Tibial nerve (tissue), 4 donors: Measurements from ENCODE around the gene ZFYVE1. TPM values are rescaled to one million over a fixed set of nuclear protein-coding genes. Genes with fewer than 3 reads are reported as not detected.

Experiments
- DNase-seq, 2 donors: peaks; one replicate each; pipeline ENCODE4 v3.0.0-alpha.2; 2019; ENCODE audit warnings: low spot score in 2 of 2
- H3K27ac ChIP-seq, 4 donors: fragments of 200-600 bp; sonication (generic) in 3 of 4; one replicate each; pipeline ENCODE4 v1.5.1; 2017 to 2019; ENCODE audit warnings: mild to moderate bottlenecking in 1 of 4
- H3K27me3 ChIP-seq, 2 donors: fragments of 200-600 bp; sonication (generic) in 1 of 2; one replicate each; pipeline versions ENCODE4 v1.5.1 to v1.6.0; 2017 to 2019
- H3K36me3 ChIP-seq, 3 donors: fragments of 200-600 bp; sonication (generic); one replicate each; pipeline ENCODE4 v1.5.1; 2018 to 2019
- H3K4me1 ChIP-seq, 4 donors: fragments of 200-600 bp; sonication (generic) in 3 of 4; one replicate each; pipeline ENCODE4 v1.5.1; 2017 to 2019
- H3K4me3 ChIP-seq, 4 donors: fragments of 200-600 bp; sonication (generic) in 3 of 4; one replicate each; pipeline ENCODE4 v1.5.1; 2017 to 2019; ENCODE audit warnings: mild to moderate bottlenecking in 1 of 4, moderate library complexity in 1 of 4
- H3K9me3 ChIP-seq, 4 donors: fragments of 200-600 bp; sonication (generic) in 3 of 4; one replicate each; pipeline ENCODE4 v1.5.1; 2017 to 2019
- EP300 ChIP-seq, 2 donors: sonication (generic); formaldehyde crosslinking; IDR thresholded peaks; one replicate each; pipeline ENCODE4 v1.6.1; 2017; ENCODE audit warnings: antibody characterized with exemption in 2 of 2, mild to moderate bottlenecking in 1 of 2
- POLR2A ChIP-seq, 2 donors: fragments of 450-650 bp; IDR thresholded peaks; one replicate each; pipeline ENCODE4 v1.6.1; 2017; ENCODE audit warnings: antibody characterized with exemption in 2 of 2, mild to moderate bottlenecking in 2 of 2, moderate library complexity in 2 of 2
- WGBS, 2 donors: methylation state at CpG; one replicate each; pipeline ENCODE4 v1.1.5; 2018; 5-methylcytosine and 5-hydroxymethylcytosine counted together
- total RNA-seq, 4 donors: library from RNA; depleted of rRNA; stranded (reverse); fragments of >200 nt; gene quantifications; one replicate each; pipeline ENCODE4 v1.1.0, GENCODE V29; 2016
- TF ChIP-seq, protein P1 (sequence below), 5 experiments: fragments of 200-600 bp in 3 of 5; fragments of 450-650 bp in 2 of 5; sonication (generic) in 3 of 5; IDR thresholded peaks; one replicate each; pipeline ENCODE4 v1.5.1; 2016 to 2019; ENCODE audit warnings: antibody characterized with exemption in 5 of 5, mild to moderate bottlenecking in 3 of 5, moderate library complexity in 2 of 5

ZFYVE1 gene
- total RNA-seq, 4 donors from 2014 or later, result 16.5 to 30.3 (median 23.0) TPM

DNA sequence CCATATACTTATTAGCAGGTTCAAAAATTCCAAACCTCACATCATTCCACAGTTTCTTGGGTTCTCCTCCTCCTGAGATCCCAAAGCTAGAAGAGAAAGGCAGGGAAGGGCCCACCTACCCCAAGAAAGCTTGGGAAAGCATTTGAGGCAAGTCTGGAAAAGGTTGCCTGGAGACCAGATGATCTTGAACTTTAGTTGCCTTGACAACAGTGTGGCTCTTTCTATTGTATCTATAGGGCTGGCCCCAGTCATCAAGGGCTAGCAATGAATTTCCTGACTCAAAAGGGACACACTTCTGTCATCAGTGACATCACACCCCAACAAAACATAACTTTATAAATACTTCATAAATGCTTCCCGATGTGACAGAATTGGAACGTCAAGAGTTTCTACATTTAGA, 40.0 kb downstream of the ZFYVE1 start:
- DNase-seq, result no peak
- H3K4me3 ChIP-seq, result no peak overlapping the region
- H3K27me3 ChIP-seq, result no peaks in the 10 kb centered on the region
- H3K4me1 ChIP-seq, result no peaks in the 10 kb centered on the region
- H3K36me3 ChIP-seq, result peaks cover 0 to 76% (median 0%) of the 10 kb centered on the region in 3 donors
- TF ChIP-seq POLR2A (IDR thresholded peaks at IDR 0.05), result no peak
- TF ChIP-seq EP300 (IDR thresholded peaks at IDR 0.05), result no peak
- TF ChIP-seq, protein P1, sequence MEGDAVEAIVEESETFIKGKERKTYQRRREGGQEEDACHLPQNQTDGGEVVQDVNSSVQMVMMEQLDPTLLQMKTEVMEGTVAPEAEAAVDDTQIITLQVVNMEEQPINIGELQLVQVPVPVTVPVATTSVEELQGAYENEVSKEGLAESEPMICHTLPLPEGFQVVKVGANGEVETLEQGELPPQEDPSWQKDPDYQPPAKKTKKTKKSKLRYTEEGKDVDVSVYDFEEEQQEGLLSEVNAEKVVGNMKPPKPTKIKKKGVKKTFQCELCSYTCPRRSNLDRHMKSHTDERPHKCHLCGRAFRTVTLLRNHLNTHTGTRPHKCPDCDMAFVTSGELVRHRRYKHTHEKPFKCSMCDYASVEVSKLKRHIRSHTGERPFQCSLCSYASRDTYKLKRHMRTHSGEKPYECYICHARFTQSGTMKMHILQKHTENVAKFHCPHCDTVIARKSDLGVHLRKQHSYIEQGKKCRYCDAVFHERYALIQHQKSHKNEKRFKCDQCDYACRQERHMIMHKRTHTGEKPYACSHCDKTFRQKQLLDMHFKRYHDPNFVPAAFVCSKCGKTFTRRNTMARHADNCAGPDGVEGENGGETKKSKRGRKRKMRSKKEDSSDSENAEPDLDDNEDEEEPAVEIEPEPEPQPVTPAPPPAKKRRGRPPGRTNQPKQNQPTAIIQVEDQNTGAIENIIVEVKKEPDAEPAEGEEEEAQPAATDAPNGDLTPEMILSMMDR (IDR thresholded peaks at IDR 0.05), result no peak
- WGBS, 2 donors, result 52 to 66% methylated on average over 2 of the region's 2 CpGs
- H3K27ac ChIP-seq, result no peak overlapping the region
- H3K9me3 ChIP-seq, result no peaks in the 10 kb centered on the region

DNA sequence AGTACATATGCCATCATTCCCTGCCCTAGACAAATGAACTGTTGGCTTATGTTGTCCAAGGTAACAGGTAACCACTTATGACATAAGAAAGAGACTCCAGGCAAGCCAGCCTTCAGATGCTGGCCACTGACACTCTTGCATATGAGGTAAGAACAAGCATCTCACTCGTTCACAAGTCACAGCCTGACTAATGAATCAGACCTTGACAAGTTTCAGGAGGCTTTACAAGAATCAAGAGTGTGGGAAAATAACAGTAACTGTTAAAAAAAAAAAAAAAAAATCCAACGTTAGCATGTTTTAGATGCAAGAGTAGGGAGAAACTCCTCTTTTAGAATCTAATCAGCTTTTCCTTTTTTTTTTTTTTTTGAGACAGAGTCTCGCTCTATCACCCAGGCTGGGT, 40.7 kb downstream of the ZFYVE1 start:
- no peaks in the 10 kb centered on the region for H3K4me1 ChIP-seq
- TF ChIP-seq POLR2A (IDR thresholded peaks at IDR 0.05) (no peak), EP300 (IDR thresholded peaks at IDR 0.05) (no peak)
- TF ChIP-seq, protein P1 (IDR thresholded peaks at IDR 0.05), result no peak
- no peaks in the 10 kb centered on the region for H3K27me3 ChIP-seq
- no peak overlapping the region for H3K27ac ChIP-seq
- H3K4me3 ChIP-seq, result no peak overlapping the region
- H3K36me3 ChIP-seq, result peaks cover 0 to 75% (median 0%) of the 10 kb centered on the region in 3 donors
- 76 to 80% methylated on average over 3 of the region's 3 CpGs for WGBS, 2 donors
- H3K9me3 ChIP-seq, result no peaks in the 10 kb centered on the region
- no peak for DNase-seq

- Histone ChIP-seq H3K36me3 (peaks cover 0 to 86% (median 5%) of the 10 kb centered on the region in 3 donors), H3K9me3 (no peaks in the 10 kb centered on the region), H3K27me3 (no peaks in the 10 kb centered on the region), H3K4me3 (no peak overlapping the region), H3K4me1 (no peaks in the 10 kb centered on the region), H3K27ac (no peak overlapping the region)
- 75 to 90% methylated on average over 3 of the region's 3 CpGs for WGBS, 2 donors
- TF ChIP-seq EP300 (IDR thresholded peaks at IDR 0.05) (no peak), POLR2A (IDR thresholded peaks at IDR 0.05) (no peak)
- DNase-seq, result no peak
Observed at GRCh38 chr14:72982146-72982708, 44.7 kb downstream of the ZFYVE1 start.

DNA sequence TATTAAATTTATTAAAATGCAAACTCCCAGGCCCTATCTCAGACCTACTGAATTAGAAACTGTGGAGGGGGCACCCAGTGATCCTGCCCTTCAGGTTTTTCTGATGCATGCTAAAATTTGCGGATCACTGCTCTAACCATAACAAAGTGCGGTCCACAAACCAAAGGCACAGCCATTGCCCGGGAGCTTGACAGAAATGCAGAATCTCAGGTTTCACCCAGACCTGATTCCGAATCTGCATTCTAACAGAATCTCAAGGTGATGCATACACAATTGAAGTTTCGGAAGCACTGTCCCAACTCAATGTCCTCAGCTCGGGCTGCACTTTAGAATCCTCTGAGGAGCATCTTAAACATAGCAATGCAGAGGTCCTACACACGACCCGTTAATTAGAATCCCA, 46.0 kb downstream of the ZFYVE1 start:
- Histone ChIP-seq H3K27me3 (no peaks in the 10 kb centered on the region), H3K4me3 (no peak overlapping the region), H3K27ac (no peak overlapping the region), H3K36me3 (peaks cover 0 to 86% (median 6%) of the 10 kb centered on the region in 3 donors), H3K4me1 (no peaks in the 10 kb centered on the region), H3K9me3 (no peaks in the 10 kb centered on the region)
- TF ChIP-seq EP300 (IDR thresholded peaks at IDR 0.05) (no peak), POLR2A (IDR thresholded peaks at IDR 0.05) (no peak)
- TF ChIP-seq, protein P1 (IDR thresholded peaks at IDR 0.05), result no peak
- DNase-seq, result no peak
- WGBS, 2 donors, result 91 to 92% methylated on average over 8 of the region's 8 CpGs

GRCh38 chr14:72978856-72979255, 48.0 kb downstream of the ZFYVE1 start:
- Histone ChIP-seq H3K9me3 (no peaks in the 10 kb centered on the region), H3K36me3 (peaks cover 2 to 86% (median 25%) of the 10 kb centered on the region in 3 donors), H3K4me3 (no peak overlapping the region), H3K4me1 (no peaks in the 10 kb centered on the region), H3K27me3 (no peaks in the 10 kb centered on the region), H3K27ac (no peak overlapping the region)
- DNase-seq, result no peak
- TF ChIP-seq, protein P1 (IDR thresholded peaks at IDR 0.05), result no peak
- TF ChIP-seq POLR2A (IDR thresholded peaks at IDR 0.05), result no peak
- TF ChIP-seq EP300 (IDR thresholded peaks at IDR 0.05), result no peak
- WGBS, 2 donors, result 82% methylated on average over 9 of the region's 9 CpGs
